NCI-H1092 treated with DMSO at 0.1 percent for 48 hours (cell line): ENCODE results near the gene C2orf76.
"Not testable (repeated sequence)": the region's sequence is repeated elsewhere in the genome, so short reads cannot be mapped to it uniquely, and the experiment has no call there.

ENCODE experiments used
- DNase-seq: peaks from one replicate; lab custom pipeline; 2025; lab: John Stamatoyannopoulos, UW

C2orf76 gene

DNA sequence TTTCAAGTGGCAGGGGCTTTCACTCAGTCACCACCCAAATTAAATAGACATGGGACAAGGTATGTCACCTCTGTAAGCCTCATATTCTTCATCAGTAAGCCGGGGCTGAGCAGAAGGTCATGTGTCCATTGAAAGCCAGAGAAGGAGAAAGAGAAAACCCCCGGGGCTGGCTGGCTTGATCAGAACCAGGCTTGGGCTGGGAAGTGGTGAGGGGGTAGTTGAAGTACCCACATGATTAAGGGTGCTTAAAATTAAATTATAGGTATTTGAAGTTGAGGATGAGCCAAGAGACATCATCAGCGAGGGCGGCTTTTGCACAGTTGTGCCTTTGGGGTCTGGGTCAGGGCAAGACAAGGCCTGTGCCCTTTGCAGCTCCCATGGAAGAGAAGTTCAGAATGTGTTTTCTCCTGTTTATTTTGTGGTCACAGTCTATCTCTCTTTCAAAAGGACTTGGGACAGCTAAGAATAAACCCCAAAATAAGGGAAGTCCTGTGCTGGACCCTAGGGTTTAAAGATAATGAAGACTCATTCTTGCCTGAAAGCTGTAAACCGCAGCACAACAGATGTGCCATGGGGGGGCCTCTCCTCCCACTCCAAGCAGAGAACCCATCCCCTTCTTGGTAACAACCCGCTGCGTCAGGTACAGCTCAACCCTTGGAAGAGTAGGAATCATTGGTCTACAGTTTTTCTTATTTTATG lies 10.8 kb upstream of the C2orf76 start:
- DNase-seq: no peak

DNA sequence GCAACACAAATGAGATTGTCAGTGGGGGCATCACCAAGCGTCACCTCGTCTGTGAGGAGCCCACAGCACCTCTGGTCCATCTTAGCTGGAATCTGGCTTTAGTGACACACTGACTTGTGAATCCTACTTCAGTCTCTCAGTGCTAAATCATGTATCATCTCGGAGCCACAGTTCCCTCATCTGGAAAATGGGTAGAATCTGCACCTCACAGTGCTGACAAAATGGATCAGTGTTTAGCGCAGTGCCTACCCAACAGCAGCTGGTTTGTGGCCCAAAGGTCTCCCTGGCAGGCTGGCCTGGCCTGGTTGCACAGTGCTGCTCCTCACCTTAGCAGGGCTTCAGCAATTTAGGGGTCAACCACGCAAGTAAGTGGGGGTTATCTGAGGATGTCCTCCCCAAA lies 10.2 kb upstream of the C2orf76 start:
- DNase-seq: no peak

DNA sequence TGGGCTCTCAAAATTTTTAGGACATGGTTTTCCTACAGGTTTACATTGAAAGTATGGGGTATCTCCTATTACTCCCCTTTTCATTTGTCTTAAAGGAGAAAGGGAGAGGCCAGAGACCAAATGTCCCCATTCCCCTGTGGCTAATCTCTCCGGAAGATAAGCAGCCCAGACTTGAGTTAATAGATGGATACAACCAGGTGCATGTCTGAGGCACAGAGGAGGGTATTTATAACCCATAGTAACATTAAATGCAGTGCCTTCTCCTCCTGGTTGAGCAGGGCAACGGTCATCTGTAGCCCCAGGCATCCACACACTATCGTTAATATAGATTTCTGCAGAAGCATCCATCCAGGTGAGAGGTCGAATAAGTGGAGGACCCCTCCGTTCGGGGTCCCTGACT lies 9.8 kb upstream of the C2orf76 start:
- DNase-seq: not testable (repeated sequence)

DNA sequence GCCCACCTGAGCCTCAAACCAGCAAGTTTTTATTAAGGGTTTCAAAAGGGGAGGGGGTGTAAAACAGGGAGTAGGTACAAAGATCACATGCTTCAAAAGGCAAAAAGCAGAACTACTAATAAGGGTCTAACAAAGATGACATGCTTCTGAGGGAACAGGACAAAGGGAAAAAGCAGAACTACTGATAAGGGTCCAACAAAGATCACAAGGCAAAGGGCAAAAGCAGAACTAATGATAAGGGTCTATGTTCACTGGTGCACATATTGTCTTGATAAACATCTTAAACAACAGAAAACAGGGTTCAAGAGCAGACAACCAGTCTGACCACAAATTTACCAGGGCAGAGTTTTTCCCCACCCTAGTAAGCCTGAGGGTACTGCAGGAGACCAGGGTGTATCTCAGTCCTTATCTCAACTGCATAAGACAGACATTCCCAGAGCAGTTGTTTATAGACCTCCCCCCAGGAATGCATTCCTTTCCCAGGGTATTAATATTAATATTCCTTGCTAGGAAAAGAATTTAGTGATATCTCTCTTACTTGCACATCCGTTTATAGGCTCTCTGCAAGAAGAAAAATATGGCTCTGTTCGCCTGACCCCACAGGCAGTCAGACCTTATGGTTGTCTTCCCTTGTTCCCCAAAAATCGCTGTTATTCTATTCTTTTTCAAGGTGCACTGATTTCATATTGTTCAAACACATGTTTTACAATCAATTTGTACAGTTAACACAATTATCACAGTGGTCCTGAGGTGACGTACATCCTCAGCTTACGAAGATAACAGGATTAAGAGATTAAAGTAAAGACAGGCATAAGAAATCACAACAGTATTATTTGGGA lies 7.5 kb upstream of the C2orf76 start:
- DNase-seq: not testable (repeated sequence)

DNA sequence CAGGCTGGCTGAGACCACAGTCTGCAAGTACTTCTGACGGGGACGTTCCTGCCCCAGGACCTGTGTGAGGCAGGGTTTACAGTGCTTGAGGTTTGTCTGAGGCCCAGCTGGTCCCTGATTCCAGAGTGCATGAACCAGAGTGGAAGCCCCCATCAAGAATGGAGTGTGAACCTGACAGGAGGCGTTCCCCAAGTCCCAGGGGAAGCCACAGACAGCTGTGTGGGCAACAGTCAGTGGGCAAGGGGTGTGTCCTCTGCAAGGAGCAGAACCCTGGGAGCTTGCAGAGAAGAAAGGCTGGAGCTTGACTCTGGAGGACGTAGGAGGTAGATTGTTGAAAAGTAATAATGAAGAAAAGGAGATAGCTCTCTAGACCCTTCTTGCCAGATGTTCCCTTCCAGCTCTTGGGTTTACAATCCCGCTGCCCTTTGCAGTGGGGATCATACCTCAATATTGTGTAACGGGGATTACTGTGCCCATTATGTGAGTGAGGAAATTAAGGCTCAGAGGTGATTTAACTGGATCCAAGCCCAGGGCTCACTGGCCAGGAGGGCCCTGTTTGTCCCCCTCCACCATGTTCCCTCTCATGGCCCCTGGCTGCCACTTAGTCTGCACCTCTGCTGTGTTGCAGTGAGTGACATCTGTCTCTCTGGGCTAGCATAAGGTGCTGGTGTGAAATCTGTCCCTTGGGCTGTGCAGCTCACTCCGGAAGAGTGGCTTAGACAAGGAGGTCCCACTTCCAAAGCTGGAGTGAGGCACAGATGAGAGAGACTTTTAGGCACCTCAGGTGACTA lies 6.3 kb upstream of the C2orf76 start:
- no peak for DNase-seq

DNA sequence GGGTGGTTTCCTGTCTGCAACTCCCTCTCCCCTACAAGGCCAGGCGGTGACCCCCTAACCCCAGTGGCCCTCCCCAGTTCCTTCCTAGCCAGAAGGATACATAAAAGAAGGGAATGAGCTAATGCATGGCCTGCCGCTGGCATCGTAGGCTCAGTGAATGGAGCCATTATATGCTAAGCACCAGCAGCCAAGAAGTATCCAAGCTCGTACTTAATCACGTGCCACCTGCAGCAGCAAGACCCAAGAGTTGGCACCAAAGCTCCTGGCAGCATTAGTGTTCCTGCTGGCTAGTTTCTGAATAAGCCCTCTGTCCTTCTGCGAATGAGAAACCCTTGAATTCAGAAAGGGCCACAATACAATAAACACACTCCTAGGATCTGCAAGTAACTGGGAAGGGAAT lies 4.5 kb upstream of the C2orf76 start:
- DNase-seq: no peak

DNA sequence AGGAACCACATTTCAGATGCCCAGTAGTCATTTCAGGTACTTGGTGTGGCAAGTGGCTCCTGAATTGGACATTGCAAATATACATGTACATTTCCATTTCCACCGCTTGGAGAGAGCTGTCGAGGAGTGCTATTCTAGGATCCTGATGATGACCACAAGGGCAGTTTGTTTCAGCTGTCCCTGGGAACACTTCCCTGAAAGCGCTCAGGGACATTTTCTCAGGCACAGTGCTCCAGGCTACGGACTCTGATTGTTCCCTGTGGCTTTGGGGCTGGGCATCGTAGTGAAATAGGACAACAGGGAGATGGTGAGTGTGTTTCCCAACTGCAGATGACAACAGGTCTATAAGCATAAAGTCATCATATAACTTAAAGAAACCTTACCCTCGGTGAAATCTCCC lies 3.2 kb upstream of the C2orf76 start:
- DNase-seq: no peak

DNA sequence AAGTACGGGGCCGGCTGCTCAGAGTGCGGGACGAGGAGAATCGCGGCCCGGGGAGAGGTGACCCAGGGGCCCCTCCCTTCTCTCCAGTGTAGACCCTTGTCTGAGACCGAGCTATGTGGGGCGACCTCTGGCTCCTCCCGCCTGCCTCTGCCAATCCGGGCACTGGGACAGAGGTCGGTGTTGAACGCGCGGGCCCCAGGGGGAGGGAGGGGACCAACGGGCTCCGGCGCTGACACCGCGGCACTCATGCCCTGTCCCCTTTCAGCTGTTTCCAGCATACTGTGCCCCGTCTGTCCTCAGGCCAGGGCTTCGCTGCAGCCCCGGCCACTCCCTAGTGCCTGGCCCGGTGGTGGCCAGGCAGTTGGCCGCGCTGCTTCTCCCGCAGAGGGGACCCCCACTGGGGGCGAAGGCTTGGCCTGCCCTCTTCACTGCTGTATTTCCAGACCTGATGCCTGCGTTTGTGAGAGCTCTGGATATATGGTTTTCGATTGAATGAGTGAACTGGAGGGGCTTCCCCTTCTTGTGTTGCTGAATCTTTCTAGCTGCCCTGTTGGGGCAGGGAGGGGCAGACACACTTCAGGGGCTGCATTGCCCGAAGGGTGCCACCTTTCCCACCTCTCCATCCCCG lies 952 bp upstream of the C2orf76 start:
- DNase-seq: peak; percentile 25

DNA sequence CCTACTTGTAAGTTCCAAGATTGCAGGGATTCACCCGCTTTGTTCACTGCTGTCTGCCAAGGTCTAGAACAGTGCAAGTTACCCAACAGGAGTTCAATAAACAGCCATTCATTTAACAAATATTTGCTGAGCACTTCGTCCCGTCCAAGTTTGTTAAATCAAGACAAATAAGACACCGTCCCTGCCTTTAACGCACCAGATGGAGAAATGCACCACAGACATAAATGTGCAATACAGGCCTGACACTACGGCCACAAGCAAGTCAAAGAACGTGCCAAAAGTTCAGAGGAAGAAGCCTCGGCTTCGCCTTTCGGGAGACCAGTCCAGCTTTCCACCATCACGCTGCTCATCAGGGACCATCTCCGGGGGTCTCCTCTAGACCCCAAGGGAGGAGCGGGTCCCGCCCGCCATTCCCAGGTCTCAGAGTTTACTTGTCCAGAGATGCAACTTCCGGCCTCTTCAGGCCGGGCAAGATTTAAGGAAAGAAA lies 429 bp downstream of the C2orf76 start:
- no peak for DNase-seq

DNA sequence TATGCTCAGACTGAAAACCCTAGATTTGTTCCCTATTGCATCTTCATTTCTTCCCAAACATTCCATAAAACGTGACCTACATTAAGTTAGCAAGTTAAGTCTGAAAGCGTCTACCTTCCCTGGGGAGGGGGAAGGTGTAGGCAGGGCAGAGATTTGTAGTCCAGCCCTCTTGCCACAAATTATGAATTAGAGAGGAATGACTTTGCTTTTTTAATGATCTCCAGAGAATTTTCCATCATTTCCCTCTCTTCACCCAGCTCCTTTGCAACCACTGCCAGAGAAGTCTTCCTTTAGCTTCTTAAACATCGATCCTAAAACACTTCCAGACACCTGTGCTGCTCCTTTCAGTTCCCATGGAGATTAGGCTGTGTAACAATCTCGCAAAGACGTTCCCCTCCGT lies 1.2 kb downstream of the C2orf76 start:
- no peak for DNase-seq

DNA sequence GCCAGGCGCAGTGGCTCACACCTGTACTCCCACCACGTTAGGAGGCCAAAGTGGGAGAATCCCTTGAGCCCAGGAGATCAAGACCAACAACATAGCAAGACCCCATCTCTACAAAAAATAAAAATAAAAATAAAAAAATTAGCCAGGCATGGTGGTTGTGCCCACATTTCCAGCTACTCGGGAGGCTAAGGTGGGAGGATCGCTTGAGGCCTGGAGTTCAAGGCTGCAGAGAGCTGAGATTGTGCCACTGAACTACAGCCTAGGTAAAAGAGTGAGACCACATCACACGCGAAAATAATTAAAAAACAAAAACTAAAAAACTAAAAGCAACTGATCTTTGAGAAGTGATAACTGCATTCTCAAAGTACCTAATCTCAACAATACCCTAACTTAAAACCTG lies 1.8 kb downstream of the C2orf76 start:
- DNase-seq: no peak

DNA sequence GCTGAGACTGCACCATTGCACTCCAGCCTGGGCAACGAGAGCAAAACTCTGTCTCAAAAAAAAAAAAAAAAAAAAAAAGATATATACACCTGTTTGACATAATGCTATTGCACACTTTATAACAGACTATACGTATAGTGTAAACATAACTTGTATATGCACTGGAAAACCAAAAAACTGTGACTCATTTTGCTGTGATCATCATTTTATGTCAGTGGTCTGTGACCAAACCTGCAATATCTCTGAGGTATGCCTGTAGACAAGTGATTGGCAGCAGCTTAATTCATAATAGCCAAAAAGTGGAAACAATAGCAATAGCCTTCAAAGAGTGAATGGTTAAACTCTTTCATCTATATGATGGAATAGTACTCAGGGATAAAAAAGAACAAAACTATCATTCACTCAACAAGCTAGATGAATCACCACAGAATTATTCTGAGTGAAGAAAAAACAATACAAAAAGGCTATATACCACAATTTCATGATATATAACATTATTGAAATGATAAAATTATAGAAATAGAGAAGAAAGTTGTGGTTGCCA lies 6.1 kb downstream of the C2orf76 start:
- no peak for DNase-seq

DNA sequence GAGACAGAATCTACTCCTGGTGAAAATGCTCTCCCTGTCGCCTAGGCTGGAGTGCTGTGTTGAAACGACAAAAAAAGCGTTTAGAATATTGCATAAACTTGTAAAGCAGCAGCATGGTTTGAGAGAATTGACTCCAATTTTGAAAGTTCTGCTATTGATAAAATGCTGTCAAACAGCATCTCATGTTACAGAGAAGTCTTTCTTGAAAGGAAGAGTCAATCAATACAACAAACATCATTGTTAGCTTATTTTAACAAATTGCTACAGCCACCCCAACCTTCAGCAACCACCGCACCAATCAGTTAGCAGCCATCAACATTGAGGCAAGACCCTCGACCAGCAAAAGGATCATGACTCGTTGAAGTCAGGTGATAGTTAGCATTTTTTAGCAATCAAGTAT lies 6.9 kb downstream of the C2orf76 start:
- no peak for DNase-seq

DNA sequence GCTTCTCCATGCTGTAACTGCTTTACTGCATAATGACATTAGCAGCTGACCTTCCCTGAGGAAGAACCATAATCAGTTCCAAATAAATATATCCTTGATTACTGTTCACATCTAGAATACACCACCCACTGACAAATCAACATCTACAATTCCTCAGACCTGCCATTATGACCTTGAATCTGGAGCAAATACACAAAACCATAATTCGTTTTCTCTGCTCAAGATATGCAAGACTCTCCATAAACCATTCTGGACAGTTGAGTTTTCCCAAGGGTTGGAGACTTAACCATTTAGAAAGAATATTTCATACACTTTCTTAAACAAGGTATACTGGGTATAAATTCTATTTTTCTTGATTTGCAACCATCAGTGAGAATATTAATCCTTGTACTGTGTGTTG lies 11.8 kb downstream of the C2orf76 start:
- DNase-seq: no peak

DNA sequence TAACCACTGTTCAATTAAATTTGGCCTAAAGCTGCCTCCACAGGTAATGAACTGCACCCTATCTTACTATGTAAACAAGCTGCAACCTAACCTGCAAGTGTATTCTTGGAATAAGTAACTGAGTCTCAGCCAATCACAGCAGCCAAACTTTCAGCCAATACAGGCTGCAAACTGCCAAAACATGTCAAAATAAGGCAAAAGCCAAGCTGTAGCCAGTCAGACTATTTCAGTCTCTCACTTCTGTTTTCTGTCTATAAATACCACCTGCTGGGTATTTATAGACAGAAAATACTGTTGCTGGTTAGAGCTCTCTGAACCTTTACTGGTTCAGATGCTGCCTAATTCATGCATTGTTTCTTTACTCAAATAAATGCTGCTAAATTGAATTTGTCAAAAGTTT lies 14.3 kb downstream of the C2orf76 start:
- peak; percentile 4 for DNase-seq

DNA sequence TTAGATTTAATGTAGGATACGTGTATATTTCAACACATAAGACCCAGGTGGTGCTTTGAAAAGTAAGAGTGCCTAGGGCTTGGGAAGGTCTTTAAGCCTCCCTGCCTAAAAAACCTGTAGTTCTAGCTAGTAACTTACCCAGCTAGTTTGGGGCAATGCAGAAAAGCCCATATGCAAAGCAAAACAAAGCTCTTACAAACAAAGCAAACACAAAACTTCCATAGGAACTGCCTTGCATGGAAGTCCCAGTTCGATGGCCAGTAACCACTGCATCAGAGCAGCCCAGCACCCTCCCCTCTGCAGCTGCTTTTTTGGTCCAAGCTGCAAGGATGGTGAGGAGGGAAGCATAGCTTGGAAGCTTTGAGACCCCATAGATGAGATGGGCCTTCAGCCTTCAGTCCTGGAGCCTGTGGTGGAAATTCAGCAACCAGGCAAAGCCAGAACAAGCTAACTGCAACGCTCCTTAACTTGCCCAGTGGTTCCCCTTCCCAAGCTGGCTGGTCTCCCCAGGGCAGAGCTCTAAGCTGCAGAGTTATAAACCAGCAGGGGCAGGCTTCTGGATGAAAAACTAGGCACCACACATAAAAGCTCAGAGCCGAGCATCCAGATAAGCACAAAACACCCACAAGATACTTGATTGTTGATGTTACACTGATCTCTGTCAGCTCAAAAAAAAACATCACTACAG lies 16.2 kb downstream of the C2orf76 start:
- no peak for DNase-seq

DNA sequence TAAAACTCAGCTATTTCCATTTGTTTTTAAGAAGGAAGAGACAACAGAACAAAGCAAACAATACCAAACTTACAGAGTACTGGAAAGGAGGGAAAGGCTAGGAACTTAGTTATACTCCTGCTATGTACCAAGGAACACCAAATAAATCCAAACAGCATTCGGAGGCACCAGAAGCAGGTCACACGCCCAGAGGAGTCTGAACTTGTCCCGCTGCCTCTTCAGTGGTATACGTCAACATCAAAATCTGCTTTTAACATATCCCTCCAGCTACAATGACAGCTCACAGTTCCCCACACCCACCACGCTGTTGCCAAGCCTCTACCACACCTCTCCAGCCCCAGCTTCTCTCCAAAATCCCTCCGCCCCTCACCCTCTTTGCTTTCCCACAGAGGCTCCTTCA lies 17.3 kb downstream of the C2orf76 start:
- DNase-seq: no peak

DNA sequence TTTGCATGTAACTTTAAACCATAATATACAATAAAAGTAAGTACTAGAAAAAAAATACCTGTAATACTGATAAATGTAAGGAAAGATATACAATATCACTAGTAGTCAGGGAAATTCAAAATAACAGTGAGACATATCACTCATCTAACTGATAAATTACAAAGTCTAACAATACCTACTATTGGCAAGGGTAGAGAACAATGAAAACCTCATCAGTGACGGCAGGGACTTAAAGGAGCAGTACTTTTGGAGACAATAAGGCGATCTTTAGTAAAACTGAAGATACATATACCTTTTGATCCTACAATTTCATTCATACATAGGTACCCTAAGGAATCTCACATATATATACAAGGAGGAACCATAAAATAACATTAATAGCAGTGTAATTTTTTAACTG lies 24.9 kb downstream of the C2orf76 start:
- DNase-seq: no peak

DNA sequence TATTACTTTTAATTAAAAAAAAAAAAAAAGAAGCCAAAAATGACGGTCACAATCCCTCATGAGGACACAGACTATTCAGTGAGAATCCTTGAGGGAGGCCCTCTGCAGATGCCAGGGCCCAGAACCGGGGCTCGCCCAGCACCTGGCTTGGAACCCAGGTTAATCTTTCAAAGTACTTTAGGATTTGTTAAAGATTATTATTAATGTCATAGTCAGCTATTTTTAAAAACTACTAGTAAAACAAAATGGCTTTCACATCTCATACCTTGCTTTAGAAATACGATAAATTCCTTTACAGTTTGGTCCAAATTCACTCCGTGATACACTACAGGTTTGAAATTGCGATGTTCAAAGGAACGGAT lies 27.1 kb downstream of the C2orf76 start:
- no peak for DNase-seq

DNA sequence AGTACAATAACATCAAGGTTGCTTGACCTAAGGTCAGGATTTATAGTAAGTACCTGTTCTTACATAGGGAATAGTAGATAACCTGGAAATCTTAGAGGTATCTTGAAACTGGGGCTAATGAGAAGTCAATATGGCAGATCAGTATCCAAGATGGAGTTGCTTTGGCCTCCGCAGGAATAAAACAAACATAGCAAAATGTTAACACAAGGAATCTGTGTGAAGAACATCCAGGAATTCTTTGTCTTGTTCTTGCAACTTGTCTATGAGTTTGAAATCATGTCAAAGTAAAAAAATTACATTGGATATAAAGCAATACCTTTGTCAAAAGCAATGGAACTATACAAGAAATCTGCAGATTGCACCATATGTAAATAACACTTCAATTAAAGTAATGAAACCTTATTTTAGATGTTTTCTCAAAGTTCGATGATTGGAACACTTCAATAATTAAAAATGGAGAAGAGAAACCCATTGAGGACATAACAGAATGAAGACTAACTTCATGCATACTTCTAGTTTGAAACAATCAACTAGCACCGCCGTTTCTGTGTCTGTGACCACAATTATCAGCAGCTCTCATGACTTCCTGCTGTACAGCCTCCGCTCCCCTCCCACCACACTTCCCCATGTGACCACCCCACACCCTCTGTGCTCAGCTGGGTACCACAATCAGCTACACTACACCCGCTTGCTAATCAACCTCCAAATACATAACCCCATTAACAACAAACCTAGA lies 27.6 kb downstream of the C2orf76 start:
- DNase-seq: no peak

DNA sequence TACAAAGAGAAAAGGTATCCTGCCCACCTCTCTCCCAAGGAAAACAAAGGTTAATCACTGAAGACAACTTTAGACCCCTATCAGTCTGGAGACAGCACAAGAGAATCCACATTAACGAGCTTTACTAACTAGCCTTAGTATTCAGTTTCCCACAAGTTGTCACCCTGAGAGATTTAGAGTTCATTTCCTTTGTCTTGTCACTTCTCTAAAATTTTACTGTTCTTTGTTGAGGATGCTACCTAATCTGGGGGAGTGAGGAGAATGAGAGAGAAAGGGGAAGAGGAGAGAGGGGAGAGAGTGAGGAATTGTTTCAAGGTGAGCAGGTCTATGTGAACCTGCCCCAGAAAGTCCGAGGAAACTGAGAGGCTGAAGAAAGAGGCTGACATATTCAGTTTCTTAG lies 28.4 kb downstream of the C2orf76 start:
- no peak for DNase-seq
